Stimulated activated CD8-positive, alpha-beta memory T cell treated with anti-CD3 and anti-CD28 coated beads, Interleukin-4, amount 100 ng/mL, for 1 hour (primary cell): ENCODE measurements around the gene SWI5.
"Not testable (repeated sequence)": the region's sequence is repeated elsewhere in the genome, so short reads cannot be mapped to it uniquely, and the experiment has no call there.

Experiments used
- DNase-seq, 2 donors: peaks; one replicate each; pipeline ENCODE4 v3.0.0-alpha.2; 2020; ENCODE audit warnings: low read depth in 2 of 2, low spot score in 1 of 2

SWI5 gene

DNA sequence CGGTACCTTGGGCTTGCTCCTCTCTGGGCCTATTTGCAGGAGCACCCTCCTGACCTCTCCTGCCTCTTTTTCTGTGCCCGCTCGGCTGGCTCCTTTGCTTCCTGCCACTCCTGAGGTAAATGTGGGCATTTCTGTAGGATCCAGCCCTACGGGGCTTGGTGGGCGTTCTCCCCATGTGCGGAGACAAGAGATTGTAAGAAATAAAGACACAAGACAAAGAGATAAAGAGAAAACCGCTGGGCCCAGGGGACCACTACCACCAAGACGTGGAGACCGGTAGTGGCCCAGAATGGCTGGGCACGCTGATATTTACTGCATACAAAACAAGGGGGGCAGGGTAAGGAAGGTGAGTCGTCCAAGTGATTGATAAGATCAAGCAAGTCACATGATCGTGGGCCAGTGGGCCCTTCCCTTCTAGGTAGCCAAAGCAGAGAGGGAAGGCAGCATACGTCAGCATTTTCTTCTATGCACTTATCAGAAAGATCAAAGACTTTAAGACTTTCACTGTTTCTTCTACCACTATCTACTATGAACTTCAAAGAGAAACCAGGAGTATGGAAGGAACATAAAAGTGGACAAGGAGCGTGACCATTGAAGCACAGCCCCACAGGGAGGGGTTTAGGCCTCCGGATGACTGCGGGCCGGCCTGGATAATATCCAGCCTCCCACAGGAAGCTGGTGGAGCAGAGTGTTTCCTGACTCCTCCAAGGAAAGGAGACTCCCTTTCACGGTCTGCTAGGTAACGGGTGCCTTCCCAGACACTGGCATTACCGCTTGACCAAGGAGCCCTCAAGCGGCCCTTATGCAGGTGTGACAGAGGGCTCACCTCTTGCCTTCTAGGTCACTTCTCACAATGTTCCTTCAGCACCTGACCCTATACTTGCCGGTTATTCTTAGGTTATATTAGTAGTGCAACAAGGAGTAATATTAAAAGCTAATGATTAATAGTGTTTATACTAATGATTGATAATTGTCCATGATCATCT is 3.3 kb downstream of the SWI5 start:
- not testable (repeated sequence) for DNase-seq

DNA sequence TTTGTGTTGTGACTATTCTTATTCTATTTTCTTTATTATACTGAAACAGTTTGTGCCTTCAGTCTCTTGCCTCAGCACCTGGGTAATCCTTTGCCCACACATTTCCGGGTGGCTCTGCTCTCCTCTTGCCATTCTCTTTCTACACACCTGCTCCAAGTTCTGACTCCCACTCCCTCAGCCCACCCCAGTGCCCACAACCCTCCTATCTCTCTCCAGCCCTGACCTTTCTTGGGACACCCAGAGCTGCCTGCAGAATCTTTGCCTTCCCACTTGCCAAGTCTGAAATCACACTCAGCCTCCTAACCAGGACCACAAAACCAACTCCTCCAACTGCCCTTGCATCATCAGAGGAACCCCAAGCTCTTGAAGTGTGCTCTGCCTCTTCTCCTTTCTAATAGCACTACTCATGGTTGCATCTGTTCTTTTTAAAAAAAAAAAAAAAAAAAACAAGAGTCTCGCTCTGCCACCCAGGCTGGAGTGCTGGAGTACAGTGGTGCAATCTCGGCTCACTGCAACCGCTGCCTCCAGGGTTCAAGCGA is 4.1 kb downstream of the SWI5 start:
- no peak for DNase-seq

DNA sequence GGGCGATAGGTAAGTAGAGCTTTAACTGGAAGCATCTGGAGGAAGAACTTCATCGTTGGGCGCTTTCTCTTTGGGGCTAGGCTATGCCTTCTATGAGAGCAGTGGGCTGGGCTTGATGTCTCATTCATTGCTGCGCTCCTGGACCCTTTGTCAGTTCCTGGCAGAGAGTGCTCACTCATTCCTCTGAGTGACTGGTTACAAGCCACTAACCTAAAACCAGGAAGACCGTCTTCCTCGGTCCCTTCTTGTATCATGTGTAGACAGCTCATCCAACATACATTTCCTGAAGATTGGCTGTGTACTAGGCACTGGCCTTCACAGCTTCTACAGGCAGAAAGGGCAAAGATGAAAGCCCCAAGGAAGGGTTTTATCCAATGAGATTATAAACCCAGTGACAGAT is 6.4 kb downstream of the SWI5 start:
- DNase-seq, result no peak

DNA sequence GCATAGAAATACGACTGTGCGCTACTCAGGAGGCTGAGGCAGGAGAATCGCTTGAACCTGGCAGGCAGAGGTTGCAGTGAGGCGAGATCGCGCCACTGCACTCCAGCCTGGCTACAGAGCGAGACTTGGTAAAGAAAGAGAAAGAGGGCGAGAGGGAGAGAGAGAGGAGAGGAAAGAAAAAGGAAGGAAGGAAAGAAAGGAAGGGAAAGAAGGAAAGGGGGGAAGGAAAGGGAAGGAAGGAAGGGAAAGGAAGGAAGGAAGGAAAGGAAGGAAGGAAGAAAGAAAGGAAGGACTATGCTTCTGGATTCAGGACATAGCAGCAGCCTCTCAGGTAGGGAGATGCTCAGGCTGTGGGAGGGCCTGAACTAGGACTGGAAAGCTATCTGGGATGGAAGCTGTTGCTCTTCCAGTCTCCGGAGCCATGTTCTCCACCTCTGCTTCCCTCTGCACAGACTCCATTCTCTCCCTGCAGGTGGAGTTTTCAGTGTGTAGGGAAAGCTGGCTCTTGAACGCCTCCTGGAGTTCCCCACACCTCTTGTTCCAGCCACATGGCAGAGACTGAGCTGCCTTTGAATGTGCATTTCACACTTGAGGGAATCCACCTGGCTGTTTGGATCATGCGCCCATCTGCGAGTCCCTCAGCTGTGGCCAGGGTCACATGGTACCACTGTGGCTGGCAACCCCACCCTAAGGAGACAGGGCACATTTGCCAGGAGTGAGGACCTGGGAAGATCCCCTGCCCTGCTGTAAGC is 9.1 kb downstream of the SWI5 start:
- DNase-seq, result no peak

DNA sequence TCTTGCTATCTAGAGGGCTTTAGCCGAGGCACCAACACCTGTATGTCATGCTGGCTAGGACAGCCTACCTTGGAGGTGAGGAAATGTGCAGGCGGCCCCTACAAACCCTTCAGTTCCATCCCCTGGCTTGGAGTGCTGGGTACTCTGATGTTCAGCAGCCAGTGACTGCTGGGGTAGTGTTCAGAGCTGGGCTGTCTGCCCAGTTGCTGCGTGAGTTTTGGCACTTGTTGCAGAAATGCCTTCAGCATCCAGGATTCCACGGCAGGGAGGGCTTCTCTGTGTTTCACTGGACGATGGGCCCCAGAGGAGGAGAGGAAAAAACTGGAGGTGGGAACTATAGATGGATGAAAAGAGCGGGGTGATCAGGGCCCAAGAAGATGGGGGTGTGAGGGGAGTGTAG is 10.4 kb downstream of the SWI5 start:
- no peak for DNase-seq

DNA sequence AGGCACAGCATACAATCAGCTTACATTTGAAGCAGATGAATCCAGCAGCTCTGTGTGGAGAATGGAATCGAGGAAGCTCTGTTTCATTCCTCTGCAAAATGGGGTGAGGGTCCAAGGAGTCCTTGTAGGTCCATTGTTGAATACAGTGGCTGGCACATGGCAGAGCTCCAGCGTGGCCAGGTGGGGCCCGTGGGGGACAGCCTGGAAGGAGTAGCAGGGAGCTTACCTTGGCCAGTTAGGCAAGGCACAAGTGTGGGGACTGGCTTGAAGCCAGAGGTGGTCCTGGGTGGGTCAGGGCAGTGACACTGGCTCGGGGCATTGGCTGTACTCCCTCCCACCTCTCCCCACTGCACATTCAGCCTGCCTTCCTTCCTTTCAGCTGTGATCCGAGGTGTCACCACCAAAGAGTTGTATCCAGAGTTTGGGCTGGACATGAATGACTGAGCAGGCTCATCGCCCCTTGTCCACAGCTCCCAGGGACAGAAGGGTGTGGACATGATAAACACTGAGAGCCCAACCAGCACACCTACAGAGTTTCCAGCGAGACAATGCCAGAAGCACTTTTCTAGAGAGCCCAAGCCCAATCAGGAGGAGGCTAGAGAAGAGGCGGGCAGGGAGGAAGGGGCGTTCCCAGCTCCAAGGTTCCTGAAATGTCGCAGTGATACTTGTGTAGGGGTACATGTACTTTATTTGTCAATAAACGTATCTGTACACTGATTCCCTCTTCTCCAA is 12.4 kb downstream of the SWI5 start:
- no peak for DNase-seq

DNA sequence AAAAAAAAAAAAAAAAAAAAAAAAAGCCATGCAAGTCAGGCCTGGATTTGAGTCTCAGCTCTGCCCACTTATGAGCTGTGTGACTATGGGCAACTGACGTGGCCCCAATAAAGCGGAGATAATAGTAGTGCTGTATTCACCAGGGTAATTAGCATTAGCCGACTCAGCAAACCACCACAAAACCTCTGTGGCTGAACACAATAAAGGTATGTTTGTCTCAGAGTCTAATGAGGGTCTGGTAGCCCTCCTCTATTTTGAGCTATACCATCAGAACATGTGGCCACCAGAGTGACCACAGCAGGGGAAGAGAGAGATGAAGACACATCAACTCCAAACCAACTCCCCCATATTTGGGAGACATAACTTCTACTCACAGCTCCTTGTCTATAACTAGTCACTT is 15.9 kb downstream of the SWI5 start:
- no peak for DNase-seq

DNA sequence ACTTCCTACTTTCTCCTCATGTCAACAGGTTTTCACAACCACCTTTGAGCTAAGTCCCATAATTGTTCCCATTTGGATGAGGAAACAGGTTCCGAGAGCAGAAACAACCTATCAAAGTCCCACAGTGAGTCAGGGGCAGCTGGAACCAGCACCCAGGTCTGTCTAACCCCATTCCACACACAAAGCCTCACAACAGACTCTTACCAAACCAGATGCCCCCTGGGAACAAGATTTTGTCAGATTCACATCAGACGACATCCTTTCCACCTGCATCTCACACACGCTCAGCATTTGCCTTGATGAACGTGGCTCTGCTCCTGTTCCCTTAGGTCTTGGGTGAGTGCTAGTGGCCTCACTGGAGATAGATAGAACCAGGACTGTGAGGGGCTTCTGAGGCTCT is 17.0 kb downstream of the SWI5 start:
- no peak for DNase-seq

DNA sequence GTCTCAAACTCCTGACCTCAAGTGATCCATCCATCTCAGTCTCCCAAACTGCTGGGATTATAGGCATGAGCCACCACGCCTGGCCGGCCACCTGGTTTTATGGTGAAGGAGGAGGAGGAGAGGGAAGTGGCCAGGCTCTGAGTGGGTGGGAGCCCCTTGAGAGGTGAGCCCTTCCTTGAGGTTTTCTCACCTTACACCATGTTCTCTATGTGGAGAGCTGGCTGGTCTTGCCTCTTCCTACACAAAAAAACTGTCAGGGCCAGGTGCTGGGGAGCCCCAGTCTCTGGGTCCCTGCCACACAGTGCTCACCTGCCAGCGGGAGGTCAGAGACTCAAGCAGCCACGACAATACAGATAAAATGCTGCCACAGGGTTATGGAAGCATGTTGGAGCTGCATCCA is 18.1 kb downstream of the SWI5 start:
- DNase-seq, result no peak

DNA sequence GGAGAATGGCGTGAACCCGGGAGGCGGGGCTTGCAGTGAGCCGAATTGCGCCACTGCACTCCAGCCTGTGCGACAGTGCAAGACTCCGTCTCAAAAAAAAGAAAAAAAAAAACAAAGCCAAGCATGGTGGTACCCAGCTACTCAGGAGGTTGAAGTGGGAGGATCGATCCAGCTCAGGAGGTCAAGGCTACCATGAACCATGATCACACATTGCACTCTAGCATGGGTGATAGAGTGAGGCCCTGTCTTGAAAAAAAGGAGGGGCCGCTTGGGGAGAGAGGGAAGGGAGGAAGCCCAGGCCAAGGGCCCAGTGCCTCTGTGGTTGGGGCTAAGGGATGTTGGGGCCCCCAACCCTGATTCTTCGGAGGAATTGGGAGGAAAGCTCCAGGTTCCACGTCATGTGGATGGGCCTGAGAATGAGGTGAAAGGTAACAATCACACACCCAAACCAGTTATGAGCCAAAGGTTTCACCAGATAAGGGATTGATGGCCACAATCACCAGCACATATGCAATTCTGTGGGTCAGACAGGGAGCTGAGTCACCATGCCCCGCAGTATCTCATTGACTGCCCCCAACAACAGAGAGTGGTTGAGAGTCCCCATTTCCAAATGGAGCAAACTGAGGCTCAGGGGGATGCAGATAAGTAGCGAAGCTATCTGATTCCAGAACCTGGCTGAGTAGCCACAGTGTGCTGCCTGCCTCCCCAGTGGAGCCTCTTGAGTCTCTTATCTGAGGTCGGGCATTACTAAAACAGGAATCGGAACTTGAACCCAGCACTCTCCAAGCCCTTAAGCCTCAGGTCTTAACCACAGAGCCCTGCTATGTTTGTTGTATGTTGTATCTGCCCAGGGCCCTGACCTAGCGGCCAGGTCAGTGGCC is 20.5 kb downstream of the SWI5 start:
- no peak for DNase-seq

DNA sequence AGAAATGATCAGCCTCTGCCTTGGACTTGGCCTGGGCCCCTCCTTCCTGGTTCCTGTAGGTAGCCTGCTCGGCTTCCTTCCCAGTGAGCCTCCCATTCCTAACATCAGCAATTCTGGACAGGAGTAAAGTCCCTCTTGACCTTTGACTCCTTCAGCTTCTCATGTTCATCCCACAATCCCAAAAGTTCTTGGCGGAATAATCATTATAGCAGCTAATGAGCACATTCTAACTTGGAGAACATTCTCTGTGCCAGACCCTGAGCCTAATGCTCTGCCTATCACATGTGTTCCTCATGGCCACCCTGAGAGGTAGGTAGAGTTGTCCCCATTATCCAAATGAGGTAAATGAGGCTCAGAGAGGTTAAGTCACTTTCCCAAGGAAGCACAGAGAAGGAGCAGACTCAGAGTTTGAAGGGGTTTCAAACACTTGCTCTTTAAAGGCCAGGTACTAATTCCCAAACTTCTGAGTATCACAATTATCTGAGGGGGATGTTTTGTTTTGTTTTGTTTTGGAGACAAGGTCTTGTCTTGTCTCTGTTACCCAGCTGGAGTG is 21.2 kb downstream of the SWI5 start:
- no peak for DNase-seq

DNA sequence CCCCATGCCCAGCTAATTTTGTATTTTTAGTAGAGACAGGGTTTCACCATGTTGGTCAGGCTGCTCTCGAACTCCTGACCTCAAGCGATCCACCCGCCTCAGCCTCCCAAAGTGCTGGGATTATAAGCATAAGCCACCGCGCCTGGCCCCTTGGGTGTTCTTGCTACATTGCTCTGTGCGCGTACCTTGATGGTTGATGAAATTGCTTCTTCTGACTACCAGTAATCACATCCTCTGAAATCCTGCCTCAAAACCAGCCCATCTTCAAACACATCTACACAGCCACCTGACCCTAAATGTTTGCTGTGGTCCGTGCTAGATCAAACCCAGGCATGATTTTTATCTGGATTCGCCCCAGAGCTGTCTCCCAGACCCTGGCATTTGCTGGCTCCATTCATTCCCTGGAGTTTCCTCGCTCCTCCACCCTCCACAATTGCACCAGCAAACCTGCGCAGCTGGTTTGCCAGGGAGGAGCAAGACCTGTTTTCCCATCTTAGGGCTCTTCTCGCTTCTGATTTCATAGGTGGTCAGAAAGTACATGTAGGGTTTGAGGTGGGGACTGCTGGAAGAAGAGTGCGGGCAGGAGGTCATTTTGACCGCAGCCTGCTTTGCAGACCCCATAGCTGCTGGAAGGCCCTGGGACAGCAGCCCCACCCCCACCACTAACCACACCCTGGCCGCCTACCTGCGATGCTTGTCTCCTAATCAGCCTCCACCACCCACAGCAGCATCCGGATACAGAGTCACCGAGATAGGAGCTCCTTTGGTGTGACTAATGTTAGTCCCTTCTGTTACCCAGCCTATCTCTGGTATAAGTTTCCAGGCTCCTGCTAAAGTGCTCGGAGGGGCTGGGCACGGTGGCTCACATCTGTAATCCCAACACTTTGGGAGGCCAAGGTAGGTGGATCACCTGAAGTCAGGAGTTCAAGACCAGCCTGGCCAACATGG is 22.7 kb downstream of the SWI5 start:
- DNase-seq, result no peak

DNA sequence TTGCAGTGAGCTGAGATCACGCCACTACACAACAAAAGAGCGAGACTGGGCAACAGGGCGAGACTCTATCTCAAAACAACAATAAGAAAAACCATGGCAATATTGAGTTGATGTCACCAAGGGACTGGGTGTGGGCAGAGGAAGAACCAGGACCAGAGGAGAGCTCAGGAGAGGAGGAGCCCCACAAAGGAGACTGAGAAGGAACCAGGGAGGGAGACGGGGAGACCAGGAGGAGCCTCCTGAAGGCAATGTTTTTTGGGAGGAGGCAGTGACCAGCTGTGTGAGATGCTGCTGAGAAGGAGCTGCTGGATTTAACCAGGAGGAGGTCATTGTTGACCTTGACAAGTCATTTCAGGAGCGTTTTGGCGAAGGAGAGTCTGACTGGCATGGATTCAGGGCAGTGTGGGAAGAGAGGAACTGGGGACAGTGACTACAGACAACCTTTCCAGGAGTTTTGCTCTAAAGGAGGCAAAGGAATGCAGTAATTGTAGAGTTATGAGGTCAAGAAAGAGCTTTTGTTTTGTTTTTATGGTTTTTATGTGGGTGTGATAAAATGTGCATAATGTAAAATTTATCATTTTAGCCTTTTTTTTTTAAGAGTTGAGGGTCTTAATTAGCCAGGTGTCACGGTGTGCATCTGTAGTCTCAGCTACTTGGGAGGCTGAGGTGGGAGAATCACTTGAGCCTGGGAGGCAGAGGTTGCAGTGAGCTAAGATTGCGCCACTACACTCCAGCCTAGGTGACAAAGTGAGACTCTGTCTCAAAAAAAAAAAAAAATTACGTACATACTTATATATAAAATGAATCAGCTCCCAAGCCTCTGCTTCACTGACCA is 28.3 kb downstream of the SWI5 start:
- DNase-seq, result no peak

DNA sequence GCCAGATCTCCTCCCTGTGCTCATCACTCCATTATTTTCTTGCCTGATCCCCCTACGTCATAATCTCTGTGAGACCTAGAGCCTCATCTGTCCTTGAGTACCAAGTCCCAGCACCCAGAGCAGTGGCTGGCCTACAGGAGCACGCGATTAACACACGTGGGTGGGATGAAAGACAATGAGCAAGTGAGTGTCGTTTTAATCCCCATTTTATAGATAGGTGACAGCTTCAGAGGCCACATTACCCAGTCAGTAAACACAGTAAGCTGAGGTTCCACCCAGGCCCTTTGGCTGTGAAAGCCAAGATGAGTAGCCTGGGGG is 28.9 kb downstream of the SWI5 start:
- DNase-seq, result no peak

DNA sequence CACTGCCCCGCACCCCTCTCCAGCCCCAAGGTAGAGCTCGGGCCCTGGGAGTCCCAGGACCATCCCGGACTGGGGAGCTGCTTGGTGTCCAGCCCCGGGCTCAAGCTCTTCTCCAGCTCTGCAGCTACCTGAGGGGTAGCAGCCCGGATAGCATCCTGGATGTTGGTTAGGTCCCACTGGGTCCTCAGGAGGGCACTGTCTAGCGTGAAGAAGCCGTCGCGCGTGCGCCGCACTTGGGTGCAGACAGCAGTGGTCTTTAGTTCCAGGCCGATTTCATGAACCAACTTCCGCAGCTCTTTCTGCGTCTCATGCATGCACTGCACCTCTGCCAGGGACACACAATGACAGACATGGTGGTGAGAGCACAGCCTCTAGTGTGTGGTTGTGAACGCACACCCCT is 33.5 kb downstream of the SWI5 start:
- DNase-seq, result no peak

DNA sequence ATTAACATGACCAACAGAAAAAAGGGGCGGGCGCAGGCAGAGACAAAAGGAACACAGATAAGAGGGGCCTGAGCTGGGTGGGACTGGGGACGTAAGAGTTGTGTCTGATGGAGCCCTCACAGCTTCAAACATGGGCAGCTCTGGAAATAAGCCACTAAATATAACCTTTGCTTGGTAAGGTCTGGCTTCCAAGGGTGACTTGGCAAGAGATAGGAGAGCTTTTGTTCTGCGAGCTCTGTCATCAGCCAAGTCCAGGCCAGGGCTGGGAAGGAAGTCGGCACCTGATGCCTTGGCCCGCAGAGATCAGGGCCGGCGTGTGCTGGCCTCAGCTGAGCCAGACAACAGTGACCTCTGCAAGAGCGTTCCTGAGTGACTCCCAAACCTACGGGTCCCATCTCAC is 34.4 kb downstream of the SWI5 start:
- DNase-seq, result no peak

DNA sequence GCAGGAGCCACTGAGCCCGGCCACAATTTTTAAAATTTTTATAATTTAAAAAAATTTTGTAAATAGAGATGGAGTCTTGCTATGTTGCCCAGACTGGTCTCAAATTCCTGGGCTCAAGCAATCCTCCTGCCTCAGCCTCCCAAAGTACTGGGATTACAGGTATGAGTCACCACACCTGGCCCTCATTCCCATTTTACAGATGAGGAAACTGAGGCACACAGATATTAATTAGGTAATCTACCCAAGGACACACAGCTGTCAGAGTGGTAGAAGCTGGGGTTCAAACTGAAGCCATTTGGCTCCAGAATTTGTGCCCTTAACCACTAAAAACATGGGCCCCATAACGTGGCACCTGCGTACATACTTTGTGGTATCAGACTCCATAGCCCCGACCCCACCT is 38.6 kb downstream of the SWI5 start:
- no peak for DNase-seq

DNA sequence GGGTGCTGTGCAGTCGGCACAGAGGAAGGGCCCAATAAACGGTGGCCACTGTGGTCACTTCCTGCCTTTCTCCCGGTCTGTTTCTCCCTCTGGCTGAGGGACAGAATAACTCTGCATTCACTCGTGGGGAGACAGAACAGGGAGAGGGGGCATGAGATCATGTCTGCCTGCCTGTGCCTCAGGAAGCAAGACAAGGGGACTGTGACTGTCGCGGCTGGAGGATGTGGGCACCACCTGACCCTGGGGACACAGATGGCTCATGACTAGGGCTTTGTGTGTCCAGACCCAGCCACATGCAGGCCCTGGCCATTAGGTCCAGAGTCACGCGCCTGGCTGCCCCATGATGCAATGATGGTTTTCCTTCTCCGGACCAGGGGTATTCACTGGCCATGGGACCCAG is 40.3 kb downstream of the SWI5 start:
- no peak for DNase-seq
